SJCRH30 (cell line): Measurements from ENCODE around the gene FRAS1. TPM values are rescaled to one million over a fixed set of nuclear protein-coding genes. Genes with fewer than 3 reads are reported as not detected.
"Not testable (repeated sequence)": the region's sequence is repeated elsewhere in the genome, so short reads cannot be mapped to it uniquely, and the experiment has no call there.

Experiments
- DNase-seq, 2 experiments: peaks; one replicate each; pipeline ENCODE4 v3.0.0-alpha.2; 2015 to 2020
- H3K27ac ChIP-seq: fragments of 250-450 bp; sonication (Bioruptor Pico); 2 replicates; pipeline ENCODE4 v1.5.1; 2020; ENCODE audit warnings: mild to moderate bottlenecking, moderate library complexity
- H3K27me3 ChIP-seq: fragments of 250-450 bp; sonication (Bioruptor Pico); 2 replicates; pipeline ENCODE4 v1.5.1; 2020; ENCODE audit warnings: mild to moderate bottlenecking, moderate library complexity
- H3K36me3 ChIP-seq: fragments of 250-450 bp; sonication (Bioruptor Pico); 2 replicates; pipeline ENCODE4 v1.5.1; 2020; ENCODE audit warnings: mild to moderate bottlenecking, moderate library complexity
- H3K4me1 ChIP-seq: fragments of 250-450 bp; sonication (Bioruptor Pico); 2 replicates; pipeline ENCODE4 v1.5.1; 2020; ENCODE audit warnings: mild to moderate bottlenecking, moderate library complexity
- H3K4me3 ChIP-seq: fragments of 250-450 bp; sonication (Bioruptor Pico); 2 replicates; pipeline ENCODE4 v1.5.1; 2020; ENCODE audit warnings: mild to moderate bottlenecking, moderate library complexity
- H3K9me3 ChIP-seq: fragments of 250-450 bp; sonication (Bioruptor Pico); replicated peaks from 2 replicates; pipeline ENCODE4 v1.5.1; 2020; ENCODE audit warnings: mild to moderate bottlenecking, moderate library complexity
- total RNA-seq: library from RNA; depleted of rRNA; stranded (reverse); fragments of >200 nt; shearing (Covaris generic); gene quantifications from 2 replicates; pipeline ENCODE4 v1.2.3, GENCODE V29; 2014

FRAS1 gene
- total RNA-seq, 1 experiment from 2014 or later, result 32.8 TPM

- not testable (repeated sequence) for H3K27ac ChIP-seq, H3K4me3 ChIP-seq, H3K36me3 ChIP-seq, H3K27me3 ChIP-seq, DNase-seq, H3K9me3 ChIP-seq, H3K4me1 ChIP-seq
These were observed 124.6 kb downstream of the FRAS1 start for GRCh38 chr4:78181681-78182234.

- H3K9me3 ChIP-seq, result no peaks in the 10 kb centered on the region
- H3K27ac ChIP-seq, result no peak overlapping the region
- H3K4me3 ChIP-seq, result no peak overlapping the region
- peaks cover 6% of the 10 kb centered on the region for H3K4me1 ChIP-seq
- no peaks in the 10 kb centered on the region for H3K36me3 ChIP-seq
- H3K27me3 ChIP-seq, result no peaks in the 10 kb centered on the region
- no peak for DNase-seq
These were observed 127.5 kb downstream of the FRAS1 start for GRCh38 chr4:78184584-78184983.

- DNase-seq, result no peak
- Histone ChIP-seq H3K27me3 (no peaks in the 10 kb centered on the region), H3K27ac (no peak overlapping the region), H3K36me3 (no peaks in the 10 kb centered on the region), H3K9me3 (no peaks in the 10 kb centered on the region), H3K4me3 (no peak overlapping the region), H3K4me1 (peaks cover 6% of the 10 kb centered on the region)
These were observed 128.0 kb downstream of the FRAS1 start for GRCh38 chr4:78185117-78185516.

GRCh38 chr4:78186597-78187543 is 129.7 kb downstream of the FRAS1 start:
- Histone ChIP-seq H3K27ac (no peak overlapping the region), H3K4me1 (peaks cover 6% of the 10 kb centered on the region), H3K36me3 (no peaks in the 10 kb centered on the region), H3K27me3 (no peaks in the 10 kb centered on the region), H3K4me3 (no peak overlapping the region), H3K9me3 (peaks cover 2% of the 10 kb centered on the region; the same call in 1 of the 2 replicates)
- DNase-seq, result peak in 1 of 2 experiments; percentile 26

- Histone ChIP-seq H3K27ac (no peak overlapping the region), H3K27me3 (no peaks in the 10 kb centered on the region), H3K4me1 (peaks cover 6% of the 10 kb centered on the region), H3K4me3 (no peak overlapping the region), H3K9me3 (peaks cover 3% of the 10 kb centered on the region; the same call in 1 of the 2 replicates), H3K36me3 (no peaks in the 10 kb centered on the region)
- DNase-seq, result no peak
These were observed 132.9 kb downstream of the FRAS1 start for GRCh38 chr4:78190068-78190467.

GRCh38 chr4:78190595-78190994 is 133.5 kb downstream of the FRAS1 start:
- Histone ChIP-seq H3K9me3 (peaks cover 3% of the 10 kb centered on the region; the same call in 1 of the 2 replicates), H3K27ac (no peak overlapping the region), H3K4me3 (no peak overlapping the region), H3K36me3 (no peaks in the 10 kb centered on the region), H3K4me1 (peaks cover 6% of the 10 kb centered on the region), H3K27me3 (no peaks in the 10 kb centered on the region)
- DNase-seq, result no peak

GRCh38 chr4:78197947-78198346 is 140.8 kb downstream of the FRAS1 start:
- Histone ChIP-seq H3K9me3 (peaks cover 3% of the 10 kb centered on the region; the same call in 1 of the 2 replicates), H3K27me3 (no peaks in the 10 kb centered on the region), H3K4me3 (no peak overlapping the region), H3K27ac (no peak overlapping the region), H3K4me1 (no peaks in the 10 kb centered on the region; the same call in 1 of the 2 replicates), H3K36me3 (no peaks in the 10 kb centered on the region)
- no peak for DNase-seq

- H3K27me3 ChIP-seq, result no peaks in the 10 kb centered on the region
- peaks cover 8% of the 10 kb centered on the region for H3K4me1 ChIP-seq
- H3K27ac ChIP-seq, result no peak overlapping the region
- DNase-seq, result no peak
- H3K4me3 ChIP-seq, result no peak overlapping the region
- peaks cover 3% of the 10 kb centered on the region; the same call in 1 of the 2 replicates for H3K9me3 ChIP-seq
- H3K36me3 ChIP-seq, result no peaks in the 10 kb centered on the region
These were observed 142.9 kb downstream of the FRAS1 start for GRCh38 chr4:78199984-78200383.

- no peak overlapping the region for H3K27ac ChIP-seq
- H3K36me3 ChIP-seq, result no peaks in the 10 kb centered on the region
- peaks cover 16% of the 10 kb centered on the region for H3K4me1 ChIP-seq
- DNase-seq, result no peak
- H3K4me3 ChIP-seq, result no peak overlapping the region
- no peaks in the 10 kb centered on the region for H3K27me3 ChIP-seq
- H3K9me3 ChIP-seq, result peaks cover 3% of the 10 kb centered on the region; the same call in 1 of the 2 replicates
These were observed 143.8 kb downstream of the FRAS1 start for GRCh38 chr4:78200949-78201348.

- Histone ChIP-seq H3K36me3 (no peaks in the 10 kb centered on the region; the same call in 1 of the 2 replicates), H3K4me3 (no peak overlapping the region), H3K4me1 (peaks cover 18% of the 10 kb centered on the region), H3K9me3 (no peaks in the 10 kb centered on the region), H3K27me3 (no peaks in the 10 kb centered on the region), H3K27ac (no peak overlapping the region)
- DNase-seq, result no peak
These were observed 147.1 kb downstream of the FRAS1 start for GRCh38 chr4:78204176-78204575.

GRCh38 chr4:78205591-78205990 is 148.5 kb downstream of the FRAS1 start:
- peak; percentile 73 to 84 for DNase-seq
- no peak overlapping the region for H3K4me3 ChIP-seq
- no peaks in the 10 kb centered on the region for H3K9me3 ChIP-seq
- H3K27me3 ChIP-seq, result no peaks in the 10 kb centered on the region
- H3K36me3 ChIP-seq, result no peaks in the 10 kb centered on the region; the same call in 1 of the 2 replicates
- H3K27ac ChIP-seq, result peak overlapping the region; percentile 65
- H3K4me1 ChIP-seq, result peaks cover 18% of the 10 kb centered on the region

- no peaks in the 10 kb centered on the region for H3K27me3 ChIP-seq
- no peak overlapping the region for H3K4me3 ChIP-seq
- H3K4me1 ChIP-seq, result peaks cover 18% of the 10 kb centered on the region
- no peaks in the 10 kb centered on the region for H3K9me3 ChIP-seq
- no peak for DNase-seq
- no peak overlapping the region for H3K27ac ChIP-seq
- no peaks in the 10 kb centered on the region; the same call in 1 of the 2 replicates for H3K36me3 ChIP-seq
These were observed 150.4 kb downstream of the FRAS1 start for GRCh38 chr4:78207541-78207940.

GRCh38 chr4:78207951-78208350 is 150.8 kb downstream of the FRAS1 start:
- Histone ChIP-seq H3K4me1 (peaks cover 18% of the 10 kb centered on the region), H3K27me3 (no peaks in the 10 kb centered on the region), H3K36me3 (no peaks in the 10 kb centered on the region; the same call in 1 of the 2 replicates), H3K27ac (no peak overlapping the region), H3K9me3 (no peaks in the 10 kb centered on the region), H3K4me3 (no peak overlapping the region)
- no peak for DNase-seq

- H3K9me3 ChIP-seq, H3K27me3 ChIP-seq, H3K36me3 ChIP-seq, H3K27ac ChIP-seq, DNase-seq, H3K4me3 ChIP-seq: not testable (repeated sequence)
- H3K4me1 ChIP-seq, result peaks cover 18% of the 10 kb centered on the region
These were observed 151.8 kb downstream of the FRAS1 start for GRCh38 chr4:78208896-78209295.

- no peak overlapping the region for H3K4me3 ChIP-seq
- peaks cover 2% of the 10 kb centered on the region for H3K4me1 ChIP-seq
- H3K27ac ChIP-seq, result no peak overlapping the region
- no peaks in the 10 kb centered on the region for H3K9me3 ChIP-seq
- no peak for DNase-seq
- H3K27me3 ChIP-seq, result no peaks in the 10 kb centered on the region
- no peaks in the 10 kb centered on the region; the same call in 1 of the 2 replicates for H3K36me3 ChIP-seq
These were observed 153.7 kb downstream of the FRAS1 start for GRCh38 chr4:78210694-78211410.
